Skin of body (tissue), 2 donors: ENCODE measurements around the gene AKAP6. TPM values are rescaled to one million over a fixed set of nuclear protein-coding genes. Genes with fewer than 3 reads are reported as not detected.

ENCODE experiments used
- small RNA-seq: library from RNA; depleted of rRNA; stranded (forward); fragments of <200 nt; gene quantifications from one replicate; pipeline ENCODE3, GENCODE V24; 2014; ENCODE audit warnings: low replicate concordance
- total RNA-seq: library from RNA; depleted of rRNA; stranded (reverse); fragments of >200 nt; gene quantifications from one replicate; pipeline ENCODE4 v1.2.3, GENCODE V29; 2014

Gene AKAP6
- total RNA-seq, 1 donor from 2014 or later, result 21.8 TPM

Small RNA genes within 50 kb of the gene (small RNA-seq; reads per million reads assigned to genes)
- 0.07 reads per million for gene RN7SL660P

Other genes with a start within 250 kb of the AKAP6 start
- not detected for gene RNU6-7, start 127.3 kb upstream of the AKAP6 start, total RNA-seq
- gene RNU6-8, start 126.0 kb upstream of the AKAP6 start, total RNA-seq, result not detected